WERI-Rb-1 (cell line): Measurements from ENCODE around the gene TMEM178A.

Experiments used
- DNase-seq: peaks from one replicate; pipeline ENCODE4 v3.0.0-alpha.2; 2020
- H3K27ac ChIP-seq: fragments of 250-450 bp; sonication (Bioruptor Pico); 2 replicates; pipeline ENCODE4 v1.5.1; 2020; ENCODE audit warnings: mild to moderate bottlenecking, moderate library complexity
- H3K27me3 ChIP-seq: fragments of 250-450 bp; sonication (Bioruptor Pico); 2 replicates; pipeline ENCODE4 v1.5.1; 2021; ENCODE audit warnings: mild to moderate bottlenecking, low read depth, moderate library complexity; ENCODE audit not compliant: insufficient read depth, severe bottlenecking
- H3K36me3 ChIP-seq: fragments of 250-450 bp; sonication (Bioruptor Pico); 2 replicates; pipeline ENCODE4 v1.5.1; 2020; ENCODE audit warnings: mild to moderate bottlenecking, moderate library complexity
- H3K4me3 ChIP-seq: 2 replicates; pipeline ENCODE4 v1.5.1; 2011; ENCODE audit warnings: low read depth, mild to moderate bottlenecking, control low read depth, low read length
- H3K9me3 ChIP-seq: fragments of 250-450 bp; sonication (Bioruptor Pico); 2 replicates; pipeline ENCODE4 v1.5.1; 2021; ENCODE audit warnings: mild to moderate bottlenecking, moderate library complexity; ENCODE audit not compliant: severe bottlenecking
- CTCF ChIP-seq: IDR thresholded peaks from 2 replicates; pipeline ENCODE4 v1.5.1; 2011; ENCODE audit warnings: low read depth, mild to moderate bottlenecking, control low read depth, inconsistent platforms, low read length

Gene TMEM178A

GRCh38 chr2:39641635-39642034 is 24.1 kb upstream of the TMEM178A start:
- no peak overlapping the region for H3K27ac ChIP-seq
- H3K4me3 ChIP-seq: no peak overlapping the region
- no peaks in the 10 kb centered on the region for H3K36me3 ChIP-seq
- no peak for TF ChIP-seq CTCF
- no peaks in the 10 kb centered on the region for H3K9me3 ChIP-seq
- no peaks in the 10 kb centered on the region for H3K27me3 ChIP-seq
- no peak for DNase-seq

- Histone ChIP-seq H3K36me3 (no peaks in the 10 kb centered on the region), H3K9me3 (no peaks in the 10 kb centered on the region), H3K27ac (no peak overlapping the region), H3K27me3 (no peaks in the 10 kb centered on the region), H3K4me3 (no peak overlapping the region)
- no peak for TF ChIP-seq CTCF
- DNase-seq: no peak
Measured at GRCh38 chr2:39642051-39642718, 23.5 kb upstream of the TMEM178A start.

GRCh38 chr2:39645826-39646225 is 19.9 kb upstream of the TMEM178A start:
- Histone ChIP-seq H3K4me3 (no peak overlapping the region), H3K27ac (no peak overlapping the region), H3K27me3 (no peaks in the 10 kb centered on the region), H3K36me3 (no peaks in the 10 kb centered on the region), H3K9me3 (no peaks in the 10 kb centered on the region)
- no peak for TF ChIP-seq CTCF
- no peak for DNase-seq

- Histone ChIP-seq H3K4me3 (no peak overlapping the region), H3K9me3 (no peaks in the 10 kb centered on the region), H3K27me3 (no peaks in the 10 kb centered on the region), H3K36me3 (no peaks in the 10 kb centered on the region), H3K27ac (no peak overlapping the region)
- no peak for DNase-seq
- no peak for TF ChIP-seq CTCF
Measured at GRCh38 chr2:39646267-39646666, 19.4 kb upstream of the TMEM178A start.

GRCh38 chr2:39647104-39647765 is 18.5 kb upstream of the TMEM178A start:
- DNase-seq: no peak

More at GRCh38 chr2:39647104-39647765, 18.5 kb upstream of the TMEM178A start:
- H3K36me3 ChIP-seq: no peaks in the 10 kb centered on the region
- H3K4me3 ChIP-seq: no peak overlapping the region
- H3K27ac ChIP-seq: no peak overlapping the region
- no peaks in the 10 kb centered on the region for H3K9me3 ChIP-seq
- no peaks in the 10 kb centered on the region for H3K27me3 ChIP-seq
- no peak for TF ChIP-seq CTCF
